ENCODE measurements around the gene SLC1A1. TPM values are rescaled to one million over a fixed set of nuclear protein-coding genes. Genes with fewer than 3 reads are reported as not detected.
"Not testable (repeated sequence)": the region's sequence is repeated elsewhere in the genome, so short reads cannot be mapped to it uniquely, and the experiment has no call there.

Gene SLC1A1
- total RNA-seq, 4 donors from 2014 or later, result 2.3 to 4.3 (median 3.1) TPM

DNA sequence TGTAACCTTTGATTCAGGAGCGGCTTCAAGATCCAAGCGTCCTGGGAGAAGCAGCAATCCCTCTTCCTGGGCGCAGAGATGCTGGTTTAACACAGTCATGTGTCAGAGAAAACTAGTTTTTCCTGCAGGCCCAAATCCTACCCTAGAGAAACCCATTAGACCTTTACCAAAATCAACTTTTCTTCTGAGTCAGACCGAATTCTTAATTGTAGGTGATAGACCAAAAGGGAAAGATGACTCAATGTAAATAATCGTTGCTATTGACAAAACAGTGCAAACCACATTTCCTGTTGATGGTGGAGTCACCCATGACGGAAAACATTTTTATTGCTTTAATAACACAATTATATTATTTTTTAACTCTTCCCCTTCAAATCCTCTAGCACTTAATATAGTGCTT is 40.1 kb downstream of the SLC1A1 start:
- intact Hi-C loops (cut with DNase I), result no loop called here
- Histone ChIP-seq H3K9me3 (no peaks in the 10 kb centered on the region), H3K4me1 (peaks cover 0 to 6% (median 0%) of the 10 kb centered on the region in 3 donors), H3K4me3 (no peak overlapping the region), H3K36me3 (no peaks in the 10 kb centered on the region), H3K27me3 (no peaks in the 10 kb centered on the region), H3K27ac (no peak overlapping the region)
- 33 to 62% methylated on average over 6 of the region's 6 CpGs for WGBS, 2 donors
- no peak for TF ChIP-seq CTCF (IDR thresholded peaks at IDR 0.05)
- no peak for DNase-seq

DNA sequence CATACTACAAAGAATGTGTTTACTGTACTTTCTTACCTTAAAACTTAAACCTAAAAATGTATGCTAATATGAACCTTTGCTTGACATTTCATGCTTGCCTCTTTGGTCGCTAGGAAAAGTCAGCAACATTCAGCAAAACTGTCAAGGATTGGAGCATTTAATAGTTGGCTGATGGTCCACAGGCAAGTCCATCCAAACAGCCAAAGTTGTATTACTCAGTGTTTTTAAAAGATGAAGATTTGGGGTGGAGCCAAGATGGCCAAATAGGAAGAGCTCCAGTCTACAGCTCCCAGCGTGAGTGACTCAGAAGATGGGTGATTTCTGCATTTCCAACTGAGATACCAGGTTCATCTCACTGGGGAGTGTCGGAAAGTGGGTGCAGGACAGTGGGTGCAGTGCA is 40.6 kb downstream of the SLC1A1 start:
- intact Hi-C loops (cut with DNase I); H3K36me3 ChIP-seq; H3K27me3 ChIP-seq; H3K27ac ChIP-seq; H3K4me3 ChIP-seq; DNase-seq; H3K9me3 ChIP-seq; H3K4me1 ChIP-seq: not testable (repeated sequence)
- WGBS, 2 donors, result 69 to 76% methylated on average over 2 to 3 of the region's 3 CpGs

GRCh38 chr9:4531355-4531754 is 41.1 kb downstream of the SLC1A1 start:
- H3K27ac ChIP-seq; intact Hi-C loops (cut with DNase I); H3K4me1 ChIP-seq; H3K4me3 ChIP-seq; H3K9me3 ChIP-seq; H3K36me3 ChIP-seq; DNase-seq; H3K27me3 ChIP-seq: not testable (repeated sequence)
- peak in 1 of 6 experiments; percentile 5 for TF ChIP-seq CTCF (IDR thresholded peaks at IDR 0.05)
- WGBS, 2 donors, result 67 to 83% methylated on average over 2 of the region's 8 CpGs

DNA sequence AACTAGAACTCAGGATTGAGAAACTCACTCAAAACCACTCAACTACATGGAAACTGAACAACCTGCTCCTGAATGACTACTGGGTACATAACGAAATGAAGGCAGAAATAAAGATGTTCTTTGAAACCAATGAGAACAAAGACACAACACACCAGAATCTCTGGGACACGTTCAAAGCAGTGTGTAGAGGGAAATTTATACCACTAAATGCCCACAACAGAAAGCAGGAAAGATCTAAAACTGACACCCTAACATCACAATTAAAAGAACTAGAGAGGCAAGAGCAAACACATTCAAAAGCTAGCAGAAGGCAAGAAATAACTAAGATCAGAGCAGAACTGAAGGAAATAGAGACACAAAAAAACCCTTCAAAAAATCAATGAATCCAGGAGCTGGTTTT is 43.6 kb downstream of the SLC1A1 start:
- intact Hi-C loops (cut with DNase I); H3K36me3 ChIP-seq; H3K27me3 ChIP-seq; H3K27ac ChIP-seq; H3K9me3 ChIP-seq; DNase-seq; H3K4me3 ChIP-seq; H3K4me1 ChIP-seq: not testable (repeated sequence)
- 88 to 92% methylated on average over 2 of the region's 2 CpGs for WGBS, 2 donors

GRCh38 chr9:4536196-4536595 is 45.9 kb downstream of the SLC1A1 start:
- H3K27ac ChIP-seq; intact Hi-C loops (cut with DNase I); H3K4me3 ChIP-seq; H3K9me3 ChIP-seq; H3K36me3 ChIP-seq; DNase-seq; H3K27me3 ChIP-seq; H3K4me1 ChIP-seq: not testable (repeated sequence)
- 71 to 100% methylated on average over 1 of the region's 1 CpG for WGBS, 2 donors

- Histone ChIP-seq H3K36me3 (no peaks in the 10 kb centered on the region), H3K4me3 (no peak overlapping the region), H3K9me3 (no peaks in the 10 kb centered on the region), H3K4me1 (no peaks in the 10 kb centered on the region), H3K27ac (no peak overlapping the region), H3K27me3 (no peaks in the 10 kb centered on the region)
- no peak for TF ChIP-seq POLR2A (IDR thresholded peaks at IDR 0.05)
- no peak for TF ChIP-seq CTCF (IDR thresholded peaks at IDR 0.05)
- DNase-seq, result no peak
- 73 to 86% methylated on average over 1 of the region's 1 CpG for WGBS, 2 donors
- intact Hi-C loops (cut with DNase I), result no loop called here
Observed at GRCh38 chr9:4537581-4537980, 47.3 kb downstream of the SLC1A1 start.

- DNase-seq, result no peak
- intact Hi-C loops (cut with DNase I), result no loop called here
- Histone ChIP-seq H3K4me3 (no peak overlapping the region), H3K4me1 (no peaks in the 10 kb centered on the region), H3K9me3 (no peaks in the 10 kb centered on the region), H3K27me3 (no peaks in the 10 kb centered on the region), H3K27ac (no peak overlapping the region), H3K36me3 (no peaks in the 10 kb centered on the region)
- 86 to 93% methylated on average over 2 of the region's 2 CpGs for WGBS, 2 donors
- no peak for TF ChIP-seq POLR2A (IDR thresholded peaks at IDR 0.05)
- TF ChIP-seq CTCF (IDR thresholded peaks at IDR 0.05), result no peak
Observed at GRCh38 chr9:4538107-4538506, 47.8 kb downstream of the SLC1A1 start.

All from esophagus squamous epithelium (tissue), 5 donors.